ENCODE results near the gene DNAJC5. TPM values are rescaled to one million over a fixed set of nuclear protein-coding genes. Genes with fewer than 3 reads are reported as not detected.

Gene DNAJC5
- total and polyA plus RNA-seq, 4 donors: 25.1 to 64.5 (median 37.3) TPM

DNA sequence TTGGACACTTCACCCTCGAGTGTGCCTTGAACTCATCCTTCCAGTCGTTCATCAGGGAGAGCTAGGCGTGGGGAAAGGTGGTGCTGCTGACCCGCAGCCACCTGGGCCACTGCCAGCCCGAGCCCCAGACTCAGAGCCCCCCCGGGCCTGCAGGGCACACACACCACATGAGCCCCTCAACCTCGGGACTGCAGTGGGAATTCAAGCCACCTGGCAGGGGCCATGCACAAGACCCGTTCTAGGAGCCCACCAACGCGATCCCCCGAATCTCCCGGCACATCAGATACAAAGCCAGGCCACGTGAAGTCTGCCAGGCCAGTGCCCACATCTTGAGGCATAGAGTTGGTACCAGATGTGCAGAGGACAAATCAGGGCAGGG lies 72.0 kb downstream of the DNAJC5 start:
- TF ChIP-seq, protein P1, sequence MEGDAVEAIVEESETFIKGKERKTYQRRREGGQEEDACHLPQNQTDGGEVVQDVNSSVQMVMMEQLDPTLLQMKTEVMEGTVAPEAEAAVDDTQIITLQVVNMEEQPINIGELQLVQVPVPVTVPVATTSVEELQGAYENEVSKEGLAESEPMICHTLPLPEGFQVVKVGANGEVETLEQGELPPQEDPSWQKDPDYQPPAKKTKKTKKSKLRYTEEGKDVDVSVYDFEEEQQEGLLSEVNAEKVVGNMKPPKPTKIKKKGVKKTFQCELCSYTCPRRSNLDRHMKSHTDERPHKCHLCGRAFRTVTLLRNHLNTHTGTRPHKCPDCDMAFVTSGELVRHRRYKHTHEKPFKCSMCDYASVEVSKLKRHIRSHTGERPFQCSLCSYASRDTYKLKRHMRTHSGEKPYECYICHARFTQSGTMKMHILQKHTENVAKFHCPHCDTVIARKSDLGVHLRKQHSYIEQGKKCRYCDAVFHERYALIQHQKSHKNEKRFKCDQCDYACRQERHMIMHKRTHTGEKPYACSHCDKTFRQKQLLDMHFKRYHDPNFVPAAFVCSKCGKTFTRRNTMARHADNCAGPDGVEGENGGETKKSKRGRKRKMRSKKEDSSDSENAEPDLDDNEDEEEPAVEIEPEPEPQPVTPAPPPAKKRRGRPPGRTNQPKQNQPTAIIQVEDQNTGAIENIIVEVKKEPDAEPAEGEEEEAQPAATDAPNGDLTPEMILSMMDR (IDR thresholded peaks at IDR 0.05; ENCODE audit: control extremely low read depth, extremely low read depth): no peak
- Histone ChIP-seq H3K4me3 (no peak overlapping the region), H3K36me3 (ENCODE audit: control insufficient read depth in 4 of 4, insufficient read depth in 4 of 4, low read length in 4 of 4) (peaks cover 0 to 52% (median 28%) of the 10 kb centered on the region in 4 donors), H3K4me1 (ENCODE audit: control insufficient read depth in 5 of 5, insufficient read depth in 5 of 5, low read length in 5 of 5) (peaks cover 0 to 11% (median 4%) of the 10 kb centered on the region in 5 donors), H3K9me3 (ENCODE audit: control insufficient read depth in 4 of 4, insufficient read depth in 3 of 4, low read length in 3 of 4) (peaks cover 0 to 8% (median 0%) of the 10 kb centered on the region in 4 donors), H3K9ac (ENCODE audit: insufficient read depth in 1 of 2, low read length in 2 of 2) (no peak overlapping the region), H3K27ac (ENCODE audit: low read depth in 1 of 2, low read length in 1 of 2) (no peak overlapping the region), H3K27me3 (ENCODE audit: control insufficient read depth in 3 of 3, insufficient read depth in 3 of 3, low read length in 2 of 3) (no peaks in the 10 kb centered on the region)
- 94 to 96% methylated on average over 13 of the region's 13 CpGs for WGBS, 2 donors
- DNase-seq: no peak
- no peak for ATAC-seq (ENCODE audit: insufficient read depth, low FRiP score)

DNA sequence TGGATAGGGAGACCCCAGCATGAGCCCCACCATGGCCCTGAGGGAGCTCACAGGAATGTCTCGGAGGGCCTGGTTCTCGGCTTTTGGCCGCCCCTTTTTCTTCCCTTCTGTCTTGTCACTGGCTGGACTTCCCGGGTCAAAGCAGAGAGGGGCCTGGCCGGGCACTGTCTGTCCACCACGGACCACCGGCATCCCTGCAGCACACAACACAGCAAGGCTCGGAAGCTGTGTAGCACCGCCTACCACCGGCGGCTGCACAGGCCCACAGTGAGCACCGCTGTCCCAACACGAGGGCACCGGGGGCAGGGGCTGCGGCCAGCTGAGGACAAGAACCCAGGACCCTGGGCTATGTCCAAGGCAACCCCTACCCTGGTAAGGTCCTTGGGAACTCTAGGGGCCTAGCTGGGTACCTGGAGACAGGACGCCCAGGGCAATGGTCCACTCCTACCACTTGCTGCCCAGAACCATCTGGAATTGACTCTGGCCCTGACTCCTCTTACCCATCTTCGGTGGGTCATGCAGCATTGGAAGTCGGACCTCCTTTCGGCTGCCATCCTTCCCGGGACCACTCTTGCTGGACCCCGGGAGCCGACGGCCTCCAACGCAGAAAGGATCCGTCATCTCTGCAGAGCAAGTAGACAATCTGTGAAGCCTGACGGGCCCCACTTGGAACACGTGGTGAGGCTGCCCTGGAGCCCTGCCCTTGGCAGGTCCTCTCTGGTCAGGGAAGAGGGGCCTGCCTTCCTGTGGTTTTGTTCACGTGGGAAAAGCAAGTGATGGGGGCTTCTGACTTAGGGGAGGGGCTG lies 72.6 kb downstream of the DNAJC5 start:
- ATAC-seq (ENCODE audit: insufficient read depth, low FRiP score) (no peak), DNase-seq (no peak)
- TF ChIP-seq, protein P1 (IDR thresholded peaks at IDR 0.05; ENCODE audit: control extremely low read depth, extremely low read depth): no peak
- H3K9me3 ChIP-seq (ENCODE audit: control insufficient read depth in 4 of 4, insufficient read depth in 3 of 4, low read length in 3 of 4): peaks cover 0 to 8% (median 0%) of the 10 kb centered on the region in 4 donors
- no peak overlapping the region for H3K4me3 ChIP-seq
- no peak overlapping the region for H3K9ac ChIP-seq (ENCODE audit: insufficient read depth in 1 of 2, low read length in 2 of 2)
- no peak overlapping the region for H3K27ac ChIP-seq (ENCODE audit: low read depth in 1 of 2, low read length in 1 of 2)
- WGBS, 2 donors: 92 to 93% methylated on average over 27 to 28 of the region's 28 CpGs
- peaks cover 0 to 47% (median 25%) of the 10 kb centered on the region in 4 donors for H3K36me3 ChIP-seq (ENCODE audit: control insufficient read depth in 4 of 4, insufficient read depth in 4 of 4, low read length in 4 of 4)
- peaks cover 0 to 11% (median 4%) of the 10 kb centered on the region in 5 donors for H3K4me1 ChIP-seq (ENCODE audit: control insufficient read depth in 5 of 5, insufficient read depth in 5 of 5, low read length in 5 of 5)
- no peaks in the 10 kb centered on the region for H3K27me3 ChIP-seq (ENCODE audit: control insufficient read depth in 3 of 3, insufficient read depth in 3 of 3, low read length in 2 of 3)

DNA sequence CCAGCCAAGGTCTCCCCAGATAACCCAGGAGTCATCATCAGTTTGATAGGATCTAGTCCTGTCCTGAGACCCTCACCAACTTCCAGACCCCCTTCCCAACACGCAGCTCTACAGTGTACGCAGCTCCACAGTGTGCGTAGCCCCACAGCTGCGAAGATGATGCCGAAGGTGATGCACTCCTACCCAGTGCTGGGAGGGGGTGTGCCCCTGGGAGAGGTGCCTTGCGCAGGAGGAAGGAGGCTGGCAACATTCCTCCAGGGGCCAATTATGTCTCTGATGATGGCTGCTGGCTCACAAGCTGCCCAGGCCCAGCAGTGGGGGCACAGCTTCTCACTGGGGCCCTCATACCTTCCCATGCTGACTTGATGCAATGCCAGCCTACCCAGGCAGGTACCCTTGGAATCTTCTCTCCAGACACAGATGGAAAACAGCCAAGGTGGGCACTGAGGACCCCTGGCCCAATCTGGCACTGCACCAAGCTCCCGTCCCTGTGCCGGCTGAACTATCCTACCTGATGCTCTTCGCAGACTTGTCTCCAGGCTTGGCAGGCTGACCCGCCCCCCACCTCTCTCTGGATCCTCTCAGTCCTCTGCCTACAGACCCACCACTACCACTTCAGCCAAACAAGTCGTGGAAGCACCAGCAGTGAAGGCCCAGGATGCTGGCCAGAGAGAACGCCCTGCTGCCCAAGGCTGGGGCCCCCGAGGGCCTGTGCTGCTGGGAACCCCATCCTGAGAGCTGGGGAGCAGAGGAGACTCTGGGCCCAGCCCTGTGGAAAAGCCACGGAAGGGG lies 73.4 kb downstream of the DNAJC5 start:
- 74 to 81% methylated on average over 14 of the region's 14 CpGs for WGBS, 2 donors
- H3K36me3 ChIP-seq (ENCODE audit: control insufficient read depth in 4 of 4, insufficient read depth in 4 of 4, low read length in 4 of 4): peaks cover 0 to 40% (median 22%) of the 10 kb centered on the region in 4 donors
- H3K9me3 ChIP-seq (ENCODE audit: control insufficient read depth in 4 of 4, insufficient read depth in 3 of 4, low read length in 3 of 4): peaks cover 0 to 8% (median 0%) of the 10 kb centered on the region in 4 donors
- H3K27ac ChIP-seq (ENCODE audit: low read depth in 1 of 2, low read length in 1 of 2): peak overlapping the region in 1 of 2 donors; percentile 56
- TF ChIP-seq, protein P1 (IDR thresholded peaks at IDR 0.05; ENCODE audit: control extremely low read depth, extremely low read depth): no peak
- H3K4me3 ChIP-seq: peak overlapping the region; percentile 62
- peak in 1 of 3 donors; percentile 11 for DNase-seq
- H3K27me3 ChIP-seq (ENCODE audit: control insufficient read depth in 3 of 3, insufficient read depth in 3 of 3, low read length in 2 of 3): no peaks in the 10 kb centered on the region
- peaks cover 0 to 11% (median 4%) of the 10 kb centered on the region in 5 donors for H3K4me1 ChIP-seq (ENCODE audit: control insufficient read depth in 5 of 5, insufficient read depth in 5 of 5, low read length in 5 of 5)
- H3K9ac ChIP-seq (ENCODE audit: insufficient read depth in 1 of 2, low read length in 2 of 2): peak overlapping the region in 1 of 2 donors; percentile 55
- no peak for ATAC-seq (ENCODE audit: insufficient read depth, low FRiP score)
